Prostate gland (tissue), 2 donors: Measurements from ENCODE around the gene NRCAM.

ENCODE experiments used
- CTCF ChIP-seq, 4 experiments: fragments of 200-600 bp in 2 of 4; fragments of 450-650 bp in 2 of 4; sonication (generic) in 2 of 4; IDR thresholded peaks; 1 replicate in 3 of 4; 2 replicates in 1 of 4; pipeline ENCODE4 v1.5.1; 2016 to 2019; ENCODE audit warnings: antibody characterized with exemption in 4 of 4, mild to moderate bottlenecking in 2 of 4, moderate library complexity in 2 of 4
- POLR2A ChIP-seq: fragments of 450-650 bp; IDR thresholded peaks from one replicate; pipeline ENCODE4 v1.6.1; 2016; ENCODE audit warnings: antibody characterized with exemption, mild to moderate bottlenecking

- TF ChIP-seq CTCF (IDR thresholded peaks at IDR 0.05) (no peak), POLR2A (no peak)
Observed at GRCh38 chr7:108193594-108194498, 262.4 kb downstream of the NRCAM start.
